ENCODE data around the gene HNRNPC.

DNA sequence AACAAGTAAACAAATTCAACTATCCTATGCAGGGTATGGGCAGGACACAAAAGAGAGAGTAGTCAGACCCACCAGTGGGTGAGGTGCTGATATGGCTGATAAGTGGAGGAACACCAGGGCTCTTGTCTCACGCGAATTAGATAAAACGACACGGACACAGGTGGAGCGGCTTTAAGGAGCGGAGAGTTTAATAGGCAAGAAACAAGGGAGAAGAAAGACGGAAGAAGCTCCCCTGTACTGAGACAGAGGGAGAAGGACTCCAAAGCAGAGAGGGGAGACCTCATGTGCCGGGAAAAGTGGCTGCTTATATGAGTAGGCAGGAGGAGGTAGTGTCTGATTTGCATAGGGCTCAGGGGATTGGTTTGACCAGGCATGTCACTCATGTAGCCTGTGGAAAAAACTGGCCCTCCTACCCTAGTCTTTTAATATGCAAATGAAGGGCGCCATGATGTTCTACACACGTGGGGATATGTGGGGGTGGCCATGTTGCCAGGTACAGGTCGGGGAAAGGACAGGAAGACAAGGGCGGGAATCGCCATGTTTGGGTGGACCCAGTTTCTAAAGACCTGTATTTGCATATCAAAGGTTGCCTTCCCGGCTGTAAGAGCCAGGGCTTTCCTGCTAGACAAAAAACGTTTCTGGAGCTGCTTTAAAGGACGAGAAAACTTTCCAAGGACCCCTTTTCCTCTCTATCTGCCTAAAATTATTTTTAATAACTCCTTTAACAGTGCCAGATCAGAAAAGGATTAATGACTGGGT is 39.4 kb upstream of the HNRNPC start:
- no peak for TF ChIP-seq CTCF (IDR thresholded peaks at IDR 0.05 in 2 of 3, conservative IDR thresholded peaks at IDR 0.05 in 1 of 3; ENCODE audit: control insufficient read depth in 2 of 3, extremely low read depth in 1 of 3, insufficient read depth in 1 of 3, low read depth in 3 of 3, low read length in 3 of 3)
- TF ChIP-seq POLR2AphosphoS5 (IDR thresholded peaks at IDR 0.05; ENCODE audit: low read length), result peak; percentile 97
- TF ChIP-seq MAX (IDR thresholded peaks at IDR 0.05; ENCODE audit: low read depth, low read length), result peak; percentile 97
- TF ChIP-seq MXI1 (IDR thresholded peaks at IDR 0.05; ENCODE audit: low read depth, low read length), result peak; percentile 97
- no peak for TF ChIP-seq JUND (IDR thresholded peaks at IDR 0.05; ENCODE audit: low read depth, low read length)
- TF ChIP-seq BCL11A (IDR thresholded peaks at IDR 0.05; ENCODE audit: low read depth, low read length), result no peak
- TF ChIP-seq EP300 (IDR thresholded peaks at IDR 0.05; ENCODE audit: borderline replicate concordance in 1 of 2, control insufficient read depth in 1 of 2, low read depth in 2 of 2, low read length in 2 of 2), result no peak
- no peak for TF ChIP-seq MEF2A (IDR thresholded peaks at IDR 0.05; ENCODE audit: insufficient read depth, low read depth, low read length)
- no peak for TF ChIP-seq SIX5 (IDR thresholded peaks at IDR 0.05; ENCODE audit: low read depth, low read length, severe bottlenecking)
- no peak for TF ChIP-seq EZH2 (IDR thresholded peaks at IDR 0.05; ENCODE audit: borderline replicate concordance, control insufficient read depth, low read depth, low read length)
- TF ChIP-seq POLR2A (IDR thresholded peaks at IDR 0.05; ENCODE audit: low read depth, low read length), result peak; percentile 82
- TF ChIP-seq GATAD2B (conservative IDR thresholded peaks at IDR 0.05; ENCODE audit: low read depth), result no peak
- no peak for TF ChIP-seq CHD4 (IDR thresholded peaks at IDR 0.05)

Measured in GM12878 (cell line).